C4-2B (cell line): ENCODE data around the gene ADAMTS15.

ENCODE experiments used
- H3K27ac ChIP-seq: fragments of 450-650 bp; 2 replicates; pipeline ENCODE4 v1.5.1; 2017
- CTCF ChIP-seq: fragments of 450-650 bp; conservative IDR thresholded peaks from 2 replicates; pipeline ENCODE4 v1.5.1; 2017; ENCODE audit warnings: mild to moderate bottlenecking
- ZFX ChIP-seq: fragments of 450-650 bp; IDR thresholded peaks from 2 replicates; pipeline ENCODE4 v1.6.1; 2017

Gene ADAMTS15

DNA sequence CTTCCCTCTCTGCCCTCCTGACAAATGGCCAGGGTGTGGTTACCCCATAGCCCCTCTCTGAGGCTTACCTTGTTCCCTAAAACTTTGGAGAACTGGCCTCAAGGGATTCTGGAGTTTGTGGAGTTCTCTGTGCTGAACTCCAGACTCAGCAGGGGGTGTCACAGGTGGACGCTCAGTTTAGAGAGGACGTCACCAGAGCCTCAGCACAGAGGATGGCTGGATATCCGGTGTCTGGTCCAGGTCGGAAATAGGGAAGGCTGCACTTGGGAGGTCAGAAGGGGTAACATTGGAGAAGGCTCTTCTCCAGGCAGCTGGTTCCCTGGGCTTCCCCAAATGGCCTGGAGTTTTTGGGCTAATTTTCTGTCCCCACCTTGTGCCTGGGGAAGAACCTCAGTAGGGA lies 64.2 kb downstream of the ADAMTS15 start:
- TF ChIP-seq CTCF, result no peak
- no peak for TF ChIP-seq ZFX
- no peak overlapping the region for H3K27ac ChIP-seq

DNA sequence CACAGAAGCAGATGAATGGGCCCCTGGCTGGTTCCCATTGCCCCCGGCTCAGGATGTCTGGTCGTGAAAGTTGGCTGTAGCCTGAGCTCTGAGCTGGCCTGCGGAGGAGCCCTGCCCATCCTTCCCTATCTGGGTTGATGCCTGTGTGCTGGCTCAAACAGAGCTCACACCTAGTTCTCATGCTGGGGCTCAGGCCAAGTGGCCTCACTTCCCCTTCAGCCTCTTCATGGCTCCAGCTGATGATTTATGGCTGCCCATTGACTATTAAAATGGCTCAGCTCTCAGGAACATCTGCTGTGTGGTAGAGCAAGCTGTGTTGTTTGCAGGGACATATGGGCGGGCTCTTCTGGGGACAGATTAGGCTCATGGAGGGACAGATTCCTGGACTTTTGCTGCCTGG lies 64.7 kb downstream of the ADAMTS15 start:
- TF ChIP-seq ZFX, result no peak
- no peak for TF ChIP-seq CTCF
- H3K27ac ChIP-seq, result no peak overlapping the region

DNA sequence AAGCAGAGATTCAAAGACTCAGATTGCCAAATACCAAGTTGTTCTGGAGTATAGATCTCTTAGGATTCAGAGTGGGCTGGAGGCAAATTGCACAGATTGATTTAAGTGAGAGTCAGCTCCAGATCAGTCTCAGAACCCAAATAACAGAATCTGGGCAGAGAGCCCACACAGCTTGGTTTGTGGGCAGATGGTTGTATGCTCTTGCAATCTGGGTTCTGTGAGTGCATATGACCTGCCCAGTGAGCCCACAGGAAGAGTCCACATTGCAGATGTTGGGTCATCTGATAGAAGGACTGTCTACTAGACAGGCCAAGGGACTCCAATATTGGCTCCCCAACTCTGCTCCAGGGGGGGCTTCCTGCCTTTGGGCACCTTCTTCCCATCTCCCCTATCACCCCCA lies 65.9 kb downstream of the ADAMTS15 start:
- TF ChIP-seq CTCF (no peak), ZFX (no peak)
- H3K27ac ChIP-seq, result no peak overlapping the region

- no peak for TF ChIP-seq ZFX
- H3K27ac ChIP-seq, result no peak overlapping the region
Measured at GRCh38 chr11:130514851-130515250, 66.4 kb downstream of the ADAMTS15 start.

DNA sequence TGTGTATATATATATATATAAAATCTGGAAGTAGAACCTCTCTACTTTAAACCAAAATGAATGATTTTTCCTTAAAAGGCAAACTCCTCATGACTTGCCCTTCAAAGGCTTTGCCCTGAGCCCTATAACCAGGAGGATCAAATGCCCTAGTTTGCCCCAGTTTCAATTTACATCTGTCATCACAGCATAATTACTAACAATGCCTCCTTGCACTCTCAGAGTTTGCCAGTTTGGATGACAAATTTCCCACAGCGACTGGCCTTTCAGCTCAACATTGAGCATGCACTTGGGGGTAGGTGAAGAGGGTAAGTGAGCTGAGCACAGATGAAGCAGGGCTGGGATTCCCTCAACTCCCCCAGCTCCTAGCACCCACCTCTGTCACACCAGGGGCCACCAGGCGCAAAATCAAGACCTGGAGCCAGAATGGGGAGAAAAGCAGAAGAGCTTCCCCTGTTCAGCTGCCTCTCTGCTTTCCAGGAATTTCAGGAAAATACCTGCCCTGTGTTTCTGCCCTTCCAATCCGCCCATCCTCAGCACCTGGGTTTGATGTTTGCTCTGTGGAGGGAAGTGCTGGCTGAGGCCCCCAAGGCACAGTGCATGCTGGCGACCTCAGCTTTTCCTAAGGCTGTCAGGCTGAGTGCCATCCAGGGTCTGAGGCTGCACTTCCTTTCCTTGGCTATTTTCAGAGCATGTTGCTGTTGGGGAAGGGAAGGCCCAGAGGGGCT lies 67.5 kb downstream of the ADAMTS15 start:
- TF ChIP-seq CTCF (no peak), ZFX (no peak)
- no peak overlapping the region for H3K27ac ChIP-seq

GRCh38 chr11:130516554-130517505 lies 68.4 kb downstream of the ADAMTS15 start:
- TF ChIP-seq ZFX, result no peak

DNA sequence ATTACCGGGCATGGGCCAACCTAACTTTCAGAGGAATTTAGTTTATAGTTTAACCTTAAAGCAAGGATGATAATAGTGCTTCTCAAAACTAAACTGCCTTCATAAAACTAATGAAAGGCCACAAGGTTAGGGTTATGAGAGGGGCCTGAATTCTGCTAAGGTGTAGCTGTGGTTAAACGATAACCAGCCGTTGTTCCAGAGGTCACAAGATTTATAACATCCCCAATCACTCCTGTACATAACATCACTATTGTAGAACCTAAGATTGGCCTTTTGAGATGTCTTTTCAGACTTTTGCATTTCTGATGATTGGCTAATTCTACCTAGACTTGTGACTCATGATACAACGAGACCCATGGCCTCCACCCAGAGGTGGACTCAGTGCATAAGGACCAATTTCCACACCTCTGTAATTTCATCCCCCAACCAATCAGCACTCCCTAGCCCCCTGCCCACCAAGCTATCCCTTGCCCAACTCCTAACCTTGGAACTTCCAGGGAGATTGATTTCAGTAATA lies 69.8 kb downstream of the ADAMTS15 start:
- no peak overlapping the region for H3K27ac ChIP-seq
- TF ChIP-seq ZFX (no peak), CTCF (no peak)

More at GRCh38 chr11:130516554-130517505, 68.4 kb downstream of the ADAMTS15 start:
- no peak overlapping the region for H3K27ac ChIP-seq
